HCT116 (cell line): ENCODE measurements around the gene RPS6KL1.

Experiments used
- CTCF ChIP-seq, 3 experiments: fragments of 200-600 bp in 1 of 3; sonication (generic) in 1 of 3; IDR thresholded peaks in 2 of 3; conservative IDR thresholded peaks in 1 of 3; 2 replicates each; pipeline ENCODE4 v1.5.1; 2012 to 2017; ENCODE audit warnings: low read depth in 2 of 3, low read length in 2 of 3, antibody characterized with exemption in 1 of 3, borderline replicate concordance in 1 of 3, control low read depth in 1 of 3, mild to moderate bottlenecking in 1 of 3, mixed read lengths in 1 of 3, mixed run types in 1 of 3, moderate library complexity in 1 of 3; ENCODE audit not compliant: insufficient read depth in 1 of 3
- EZH2 ChIP-seq: fragments of 200-600 bp; sonication (generic); IDR thresholded peaks from 2 replicates; pipeline ENCODE4 v1.6.1; 2017; ENCODE audit warnings: antibody characterized with exemption, mixed run types
- JUND ChIP-seq: IDR thresholded peaks from 2 replicates; pipeline ENCODE4 v1.6.1; 2012
- MAX ChIP-seq: IDR thresholded peaks from 2 replicates; pipeline ENCODE4 v1.6.1; 2012
- POLR2A ChIP-seq: IDR thresholded peaks from 2 replicates; pipeline ENCODE4 v1.7.0; 2011; ENCODE audit warnings: borderline replicate concordance; ENCODE audit not compliant: insufficient read depth, insufficient read length; ENCODE audit errors: extremely low read depth
- POLR2AphosphoS5 ChIP-seq: IDR thresholded peaks from 2 replicates; pipeline ENCODE4 v1.6.1; 2011; ENCODE audit warnings: mild to moderate bottlenecking, low read depth, low read length, moderate library complexity
- RAD21 ChIP-seq: IDR thresholded peaks from 2 replicates; pipeline ENCODE4 v1.6.1; 2012; ENCODE audit warnings: low read depth, mild to moderate bottlenecking
- SIN3A ChIP-seq: IDR thresholded peaks from 2 replicates; pipeline ENCODE4 v1.6.1; 2012; ENCODE audit warnings: low read depth
- ZNF274 ChIP-seq: fragments of 200-500 bp; sonication (Bioruptor generic); IDR thresholded peaks from 2 replicates; pipeline ENCODE4 v1.6.1; 2014; ENCODE audit warnings: mild to moderate bottlenecking, low read depth, low read length, inconsistent platforms

- no peak for TF ChIP-seq CTCF (IDR thresholded peaks at IDR 0.05 in 2 of 3, conservative IDR thresholded peaks at IDR 0.05 in 1 of 3; ENCODE audit: borderline replicate concordance in 1 of 3, insufficient read depth in 1 of 3, low read depth in 2 of 3, low read length in 2 of 3)
- TF ChIP-seq POLR2A: no peak
- TF ChIP-seq SIN3A: no peak
- TF ChIP-seq EZH2: no peak
- TF ChIP-seq ZNF274: no peak
- TF ChIP-seq JUND: no peak
- TF ChIP-seq MAX: no peak
- no peak for TF ChIP-seq RAD21
- no peak for TF ChIP-seq POLR2AphosphoS5
Observed at GRCh38 chr14:74904635-74905503, 18.2 kb downstream of the RPS6KL1 start.
